Nephron progenitor cell (in vitro differentiated cells): Measurements from ENCODE around the gene PTPRJ.
A peak's percentile ranks its signal among the peaks of the same experiment; 100 is the strongest.

Experiments
- DNase-seq: peaks from one replicate; pipeline ENCODE4 v3.0.0; 2021
- H3K27ac Mint-ChIP-seq: 2 replicates; pipeline ENCODE4 v1.8.0; 2021; ENCODE audit warnings: mild to moderate bottlenecking, moderate library complexity, mixed read lengths
- H3K27me3 Mint-ChIP-seq: 2 replicates; pipeline ENCODE4 v1.8.0; 2021; ENCODE audit warnings: mild to moderate bottlenecking, low read depth, mixed read lengths; ENCODE audit not compliant: poor library complexity
- H3K36me3 Mint-ChIP-seq: 2 replicates; pipeline ENCODE4 v1.8.0; 2021; ENCODE audit warnings: low read depth, mixed read lengths
- H3K4me1 Mint-ChIP-seq: 2 replicates; pipeline ENCODE4 v1.8.0; 2021; ENCODE audit warnings: mixed read lengths
- H3K4me3 Mint-ChIP-seq: 2 replicates; pipeline ENCODE4 v1.8.0; 2021; ENCODE audit warnings: mild to moderate bottlenecking, moderate library complexity, mixed read lengths
- H3K9me3 Mint-ChIP-seq: 2 replicates; pipeline ENCODE4 v1.8.0; 2021; ENCODE audit warnings: mild to moderate bottlenecking, moderate library complexity, mixed read lengths
- TF ChIP-seq, protein P1 (sequence below): fragments of 200-600 bp; sonication (generic); IDR thresholded peaks from 2 replicates; pipeline ENCODE4 v1.5.0; 2021; ENCODE audit warnings: antibody characterized with exemption

PTPRJ gene

DNA sequence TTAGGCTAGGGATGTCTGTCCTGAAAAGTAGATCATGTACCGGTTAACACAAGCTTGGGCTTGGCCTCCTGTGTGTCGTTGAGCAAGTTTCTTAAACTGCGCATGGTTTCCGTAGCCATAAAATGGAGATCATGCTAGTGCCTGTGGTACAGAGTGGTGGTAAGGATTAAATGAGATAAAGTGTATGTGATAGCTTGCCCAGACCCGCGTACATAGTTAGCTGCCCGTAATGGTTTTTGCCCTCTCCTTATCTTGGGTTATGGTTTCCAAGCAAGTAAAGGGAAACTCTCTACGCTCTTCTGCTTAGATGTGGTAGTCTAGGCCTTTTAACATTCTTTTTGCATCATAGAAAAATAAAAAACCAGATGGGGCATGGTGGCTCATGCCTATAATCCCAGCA, 11.0 kb upstream of the PTPRJ start:
- no peak overlapping the region for H3K4me3 Mint-ChIP-seq
- H3K9me3 Mint-ChIP-seq: no peaks in the 10 kb centered on the region
- H3K27ac Mint-ChIP-seq: peak overlapping the region; percentile 42
- H3K27me3 Mint-ChIP-seq: peaks cover 6% of the 10 kb centered on the region
- H3K36me3 Mint-ChIP-seq: no peaks in the 10 kb centered on the region
- DNase-seq: no peak
- TF ChIP-seq, protein P1, sequence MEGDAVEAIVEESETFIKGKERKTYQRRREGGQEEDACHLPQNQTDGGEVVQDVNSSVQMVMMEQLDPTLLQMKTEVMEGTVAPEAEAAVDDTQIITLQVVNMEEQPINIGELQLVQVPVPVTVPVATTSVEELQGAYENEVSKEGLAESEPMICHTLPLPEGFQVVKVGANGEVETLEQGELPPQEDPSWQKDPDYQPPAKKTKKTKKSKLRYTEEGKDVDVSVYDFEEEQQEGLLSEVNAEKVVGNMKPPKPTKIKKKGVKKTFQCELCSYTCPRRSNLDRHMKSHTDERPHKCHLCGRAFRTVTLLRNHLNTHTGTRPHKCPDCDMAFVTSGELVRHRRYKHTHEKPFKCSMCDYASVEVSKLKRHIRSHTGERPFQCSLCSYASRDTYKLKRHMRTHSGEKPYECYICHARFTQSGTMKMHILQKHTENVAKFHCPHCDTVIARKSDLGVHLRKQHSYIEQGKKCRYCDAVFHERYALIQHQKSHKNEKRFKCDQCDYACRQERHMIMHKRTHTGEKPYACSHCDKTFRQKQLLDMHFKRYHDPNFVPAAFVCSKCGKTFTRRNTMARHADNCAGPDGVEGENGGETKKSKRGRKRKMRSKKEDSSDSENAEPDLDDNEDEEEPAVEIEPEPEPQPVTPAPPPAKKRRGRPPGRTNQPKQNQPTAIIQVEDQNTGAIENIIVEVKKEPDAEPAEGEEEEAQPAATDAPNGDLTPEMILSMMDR: no peak
- peaks cover 33% of the 10 kb centered on the region for H3K4me1 Mint-ChIP-seq

DNA sequence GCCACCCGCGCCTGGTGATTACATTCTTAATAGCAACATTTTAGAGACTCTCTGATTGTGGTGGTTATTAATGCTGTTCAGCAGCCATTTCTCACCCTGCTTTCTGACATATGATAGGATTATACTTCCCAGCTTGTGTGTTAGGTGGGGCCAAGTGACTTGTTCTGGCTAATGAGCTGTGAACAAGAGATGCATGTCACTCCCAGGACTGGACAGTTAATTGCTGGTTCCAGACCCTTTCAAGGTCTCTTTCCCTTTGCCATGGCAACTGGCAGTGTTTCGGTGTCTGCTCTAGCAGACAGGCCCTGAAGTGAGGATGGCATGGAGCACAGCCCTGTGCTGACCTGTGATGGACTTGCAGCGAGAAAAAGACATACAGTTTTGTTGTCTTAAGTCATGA, 8.9 kb upstream of the PTPRJ start:
- peaks cover 32% of the 10 kb centered on the region for H3K4me1 Mint-ChIP-seq
- H3K9me3 Mint-ChIP-seq: no peaks in the 10 kb centered on the region
- peak overlapping the region; percentile 50 for H3K4me3 Mint-ChIP-seq
- no peaks in the 10 kb centered on the region for H3K36me3 Mint-ChIP-seq
- H3K27ac Mint-ChIP-seq: peak overlapping the region; percentile 87
- TF ChIP-seq, protein P1: no peak
- H3K27me3 Mint-ChIP-seq: peaks cover 6% of the 10 kb centered on the region
- DNase-seq: peak; percentile 33

- peak overlapping the region; percentile 80 for H3K27ac Mint-ChIP-seq
- DNase-seq: no peak
- peaks cover 35% of the 10 kb centered on the region for H3K4me1 Mint-ChIP-seq
- no peaks in the 10 kb centered on the region for H3K9me3 Mint-ChIP-seq
- TF ChIP-seq, protein P1: no peak
- H3K27me3 Mint-ChIP-seq: peaks cover 6% of the 10 kb centered on the region
- no peak overlapping the region for H3K4me3 Mint-ChIP-seq
- no peaks in the 10 kb centered on the region for H3K36me3 Mint-ChIP-seq
Measured at GRCh38 chr11:47973173-47973572, 7.2 kb upstream of the PTPRJ start.

DNA sequence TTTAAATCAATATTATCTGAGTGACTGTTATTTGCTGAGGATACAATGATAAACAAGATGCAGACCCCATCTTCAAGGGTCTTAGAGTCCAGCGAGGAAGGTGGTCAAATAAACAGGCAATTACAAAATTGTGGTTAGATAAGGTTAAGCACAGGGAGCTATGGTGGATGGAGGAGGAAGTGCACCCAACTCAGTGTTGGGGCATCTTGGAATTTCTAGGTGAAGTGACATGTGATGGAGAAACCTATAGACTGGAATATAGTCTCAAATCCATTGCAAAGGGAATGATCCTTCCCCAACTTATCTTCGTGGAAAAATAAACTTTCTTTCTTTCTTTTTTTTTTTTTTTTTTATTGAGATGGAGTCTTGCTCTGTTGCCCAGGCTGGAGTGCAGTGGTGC, 3.4 kb upstream of the PTPRJ start:
- TF ChIP-seq, protein P1: no peak
- Mint-ChIP-seq H3K4me1 (peaks cover 45% of the 10 kb centered on the region), H3K27ac (no peak overlapping the region), H3K4me3 (no peak overlapping the region), H3K9me3 (no peaks in the 10 kb centered on the region), H3K27me3 (peaks cover 4% of the 10 kb centered on the region), H3K36me3 (no peaks in the 10 kb centered on the region)
- no peak for DNase-seq

DNA sequence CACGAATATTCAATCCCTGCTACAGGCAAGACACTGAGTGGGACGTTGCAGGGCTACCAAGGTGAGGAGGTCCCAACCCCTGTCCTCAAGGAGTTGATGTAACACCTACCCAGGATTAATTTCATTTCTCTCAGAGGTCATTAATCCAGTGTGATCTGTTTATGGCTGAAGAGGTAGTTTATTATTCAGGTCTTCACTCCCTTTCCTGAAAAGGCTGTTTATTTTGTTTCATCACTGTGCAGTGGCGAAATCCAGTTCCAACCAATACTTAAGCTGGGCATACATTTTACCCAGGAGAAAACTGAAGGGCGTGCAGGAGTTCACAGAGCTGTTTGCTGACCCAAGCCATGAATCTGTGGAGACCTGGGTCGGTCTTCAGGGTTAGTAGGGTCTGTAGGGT, 2.7 kb upstream of the PTPRJ start:
- H3K9me3 Mint-ChIP-seq: no peaks in the 10 kb centered on the region
- peaks cover 4% of the 10 kb centered on the region for H3K27me3 Mint-ChIP-seq
- TF ChIP-seq, protein P1: no peak
- no peaks in the 10 kb centered on the region for H3K36me3 Mint-ChIP-seq
- H3K27ac Mint-ChIP-seq: no peak overlapping the region
- H3K4me1 Mint-ChIP-seq: peaks cover 47% of the 10 kb centered on the region
- DNase-seq: no peak
- H3K4me3 Mint-ChIP-seq: no peak overlapping the region

DNA sequence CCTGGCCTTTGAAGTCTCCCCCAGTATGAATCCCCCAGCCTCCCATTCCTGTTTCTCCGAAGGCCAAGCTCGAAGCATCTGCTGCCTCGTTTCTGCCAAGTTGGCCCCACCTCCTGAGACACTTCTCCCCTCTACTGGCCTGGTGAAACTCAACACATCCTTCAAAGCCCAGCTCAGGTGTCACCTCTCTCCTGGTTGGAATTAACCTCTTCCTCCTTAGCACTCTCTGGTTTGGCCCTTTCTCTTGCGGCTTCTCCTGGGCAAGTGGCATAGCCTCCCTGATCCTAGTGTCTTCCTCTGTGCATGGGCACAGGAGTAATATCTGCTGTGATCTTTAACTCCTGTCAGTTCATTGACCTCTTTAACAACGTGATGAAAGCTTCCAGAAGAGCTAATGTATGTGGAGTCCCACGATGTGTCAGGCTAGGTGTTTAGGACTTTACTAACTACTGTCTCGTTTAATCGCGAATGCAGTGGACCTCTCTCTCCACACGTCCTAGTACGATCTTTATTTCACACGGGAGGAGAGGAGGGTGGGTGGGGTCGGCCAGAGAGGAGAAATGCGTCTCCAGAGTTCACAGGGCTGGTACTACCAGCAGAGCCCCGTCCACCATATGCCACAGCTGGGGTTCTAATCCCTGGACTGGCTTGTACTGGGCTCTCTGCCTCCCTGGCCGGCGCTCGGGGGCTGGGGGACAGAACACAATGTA, 826 bp upstream of the PTPRJ start:
- Mint-ChIP-seq H3K36me3 (no peaks in the 10 kb centered on the region), H3K4me3 (peak overlapping the region; percentile 66), H3K4me1 (peaks cover 52% of the 10 kb centered on the region), H3K9me3 (no peaks in the 10 kb centered on the region), H3K27me3 (peaks cover 7% of the 10 kb centered on the region), H3K27ac (no peak overlapping the region)
- peak; percentile 35 for DNase-seq
- TF ChIP-seq, protein P1: no peak
